Mononuclear cell (primary cell): Measurements from ENCODE around the gene AGTPBP1. TPM values are rescaled to one million over a fixed set of nuclear protein-coding genes. Genes with fewer than 3 reads are reported as not detected.

ENCODE experiments used
- H3K27me3 ChIP-seq: 2 replicates; pipeline ENCODE4 v1.6.0; 2011; ENCODE audit warnings: low read length, control low read depth; ENCODE audit not compliant: insufficient read depth
- H3K4me1 ChIP-seq: 2 replicates; pipeline ENCODE4 v1.5.1; 2011; ENCODE audit warnings: mild to moderate bottlenecking, low read length, control low read depth; ENCODE audit not compliant: insufficient read depth
- H3K4me3 ChIP-seq: 2 replicates; pipeline ENCODE4 v1.5.1; 2011; ENCODE audit warnings: mild to moderate bottlenecking, low read length, moderate library complexity
- H3K9me3 ChIP-seq: 2 replicates; pipeline ENCODE4 v1.5.1; 2011; ENCODE audit warnings: low read depth, mild to moderate bottlenecking, control low read depth, low read length
- total RNA-seq: library from RNA; depleted of rRNA; stranded (reverse); fragments of >200 nt; gene quantifications from one replicate; pipeline ENCODE4 v1.2.3, GENCODE V29; 2012

The AGTPBP1 gene
- total RNA-seq, 1 donor = 147 TPM

- no peaks in the 10 kb centered on the region for H3K9me3 ChIP-seq
- no peak overlapping the region for H3K4me3 ChIP-seq
- H3K27me3 ChIP-seq = no peaks in the 10 kb centered on the region
- H3K4me1 ChIP-seq = peaks cover 20% of the 10 kb centered on the region
Measured at GRCh38 chr9:85700330-85700729, 41.4 kb downstream of the AGTPBP1 start.

DNA sequence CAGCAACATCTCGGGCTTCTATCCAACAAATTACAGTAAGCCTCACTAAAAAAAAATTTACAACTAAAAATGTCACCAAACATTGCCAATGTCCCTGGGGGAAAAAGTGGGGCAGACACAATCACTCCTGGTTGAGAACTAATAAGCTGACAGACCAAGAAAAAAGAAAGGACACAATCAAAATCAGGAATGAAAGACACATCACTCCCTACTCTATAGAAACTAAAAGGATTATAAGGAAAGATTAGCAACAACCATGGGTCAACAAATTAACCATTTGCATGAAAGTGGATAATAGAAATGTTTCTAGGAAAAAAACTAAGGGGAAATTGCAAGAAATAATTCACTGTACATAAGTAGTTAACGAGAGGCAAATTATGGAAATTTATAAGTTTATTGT is 53.4 kb downstream of the AGTPBP1 start:
- no peaks in the 10 kb centered on the region for H3K27me3 ChIP-seq
- H3K9me3 ChIP-seq = no peaks in the 10 kb centered on the region
- H3K4me1 ChIP-seq = no peaks in the 10 kb centered on the region
- no peak overlapping the region for H3K4me3 ChIP-seq

DNA sequence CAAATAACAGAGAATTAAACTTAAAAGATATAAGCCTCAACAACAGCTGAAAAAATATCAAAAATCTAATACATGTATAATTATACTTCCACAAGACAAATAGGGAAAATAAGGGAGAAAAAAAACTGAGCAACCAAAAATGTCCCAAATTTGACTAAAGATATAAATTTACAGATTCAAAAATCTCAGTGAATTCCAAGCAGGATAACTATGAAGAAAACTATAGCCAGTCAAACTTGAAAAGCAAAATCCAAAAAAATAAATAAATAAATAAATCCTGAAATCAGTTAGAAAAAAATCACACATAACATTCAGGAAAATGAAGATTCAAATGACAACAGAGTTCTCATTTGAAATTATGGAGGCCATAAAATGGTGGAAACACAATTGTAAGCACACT is 56.7 kb downstream of the AGTPBP1 start:
- Histone ChIP-seq H3K4me3 (no peak overlapping the region), H3K27me3 (no peaks in the 10 kb centered on the region), H3K9me3 (no peaks in the 10 kb centered on the region), H3K4me1 (no peaks in the 10 kb centered on the region)

GRCh38 chr9:85676790-85677189 is 65.0 kb downstream of the AGTPBP1 start:
- no peak overlapping the region for H3K4me3 ChIP-seq
- H3K4me1 ChIP-seq = no peaks in the 10 kb centered on the region
- H3K9me3 ChIP-seq = no peaks in the 10 kb centered on the region
- H3K27me3 ChIP-seq = no peaks in the 10 kb centered on the region

DNA sequence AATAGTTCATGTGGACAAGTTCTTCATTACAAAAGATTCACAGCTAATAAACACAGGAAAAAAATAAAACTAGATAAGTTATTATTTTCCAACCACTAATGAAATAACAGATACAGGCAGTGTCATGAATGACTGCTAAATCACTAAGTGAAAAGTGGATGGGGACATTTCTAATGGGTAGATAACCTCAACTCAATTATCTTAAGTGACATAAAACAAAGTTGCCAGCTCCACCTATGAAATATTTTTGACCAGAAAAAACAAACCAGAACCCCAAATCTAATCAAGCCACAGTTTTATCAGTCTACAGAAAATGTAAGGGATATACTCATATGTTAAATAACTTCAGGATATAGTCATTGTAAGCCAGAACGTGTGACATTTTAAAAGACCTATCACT is 74.4 kb downstream of the AGTPBP1 start:
- Histone ChIP-seq H3K4me1 (no peaks in the 10 kb centered on the region), H3K9me3 (no peaks in the 10 kb centered on the region), H3K4me3 (no peak overlapping the region), H3K27me3 (no peaks in the 10 kb centered on the region)

- Histone ChIP-seq H3K4me3 (no peak overlapping the region), H3K4me1 (no peaks in the 10 kb centered on the region), H3K9me3 (no peaks in the 10 kb centered on the region), H3K27me3 (no peaks in the 10 kb centered on the region)
Measured at GRCh38 chr9:85666086-85666485, 75.7 kb downstream of the AGTPBP1 start.

DNA sequence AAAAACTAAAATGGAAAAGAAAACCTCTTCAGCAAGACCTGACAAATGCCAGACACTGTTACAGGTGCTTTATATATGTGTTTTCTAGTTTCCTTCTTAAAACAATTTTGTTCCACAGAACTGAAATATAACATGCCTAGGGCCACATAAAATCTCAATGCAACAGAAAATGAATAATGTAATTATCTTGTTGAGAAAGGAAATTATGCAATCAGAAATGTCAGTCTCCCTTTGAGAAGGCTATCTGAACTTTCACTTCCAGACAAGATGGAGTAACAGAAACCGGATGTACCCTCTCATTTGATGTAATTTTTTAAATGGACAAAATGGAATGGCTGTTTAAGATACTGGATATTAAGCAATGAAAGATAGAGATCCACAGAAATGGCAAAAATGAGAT is 79.2 kb downstream of the AGTPBP1 start:
- H3K9me3 ChIP-seq = no peaks in the 10 kb centered on the region
- H3K27me3 ChIP-seq = no peaks in the 10 kb centered on the region
- no peaks in the 10 kb centered on the region for H3K4me1 ChIP-seq
- no peak overlapping the region for H3K4me3 ChIP-seq

DNA sequence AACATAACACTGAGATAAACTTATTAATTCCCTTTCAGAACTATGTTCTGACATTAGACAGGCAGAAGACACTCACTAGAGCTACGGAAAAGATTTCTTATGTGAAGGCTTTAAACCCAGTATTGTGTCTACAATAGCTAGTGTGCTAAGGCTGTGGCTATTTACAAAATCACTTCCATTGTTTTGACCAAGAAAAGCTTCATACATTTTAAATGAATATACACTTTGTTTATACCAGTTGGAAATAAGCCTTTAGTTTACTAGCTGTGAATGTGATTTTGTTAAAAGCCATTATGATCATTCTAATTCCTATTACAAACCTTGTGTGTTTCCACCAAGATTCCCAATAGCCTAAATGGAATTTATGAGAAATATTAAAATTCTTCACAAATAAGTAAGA is 83.0 kb downstream of the AGTPBP1 start:
- no peaks in the 10 kb centered on the region for H3K4me1 ChIP-seq
- no peaks in the 10 kb centered on the region for H3K9me3 ChIP-seq
- H3K27me3 ChIP-seq = no peaks in the 10 kb centered on the region
- H3K4me3 ChIP-seq = no peak overlapping the region

DNA sequence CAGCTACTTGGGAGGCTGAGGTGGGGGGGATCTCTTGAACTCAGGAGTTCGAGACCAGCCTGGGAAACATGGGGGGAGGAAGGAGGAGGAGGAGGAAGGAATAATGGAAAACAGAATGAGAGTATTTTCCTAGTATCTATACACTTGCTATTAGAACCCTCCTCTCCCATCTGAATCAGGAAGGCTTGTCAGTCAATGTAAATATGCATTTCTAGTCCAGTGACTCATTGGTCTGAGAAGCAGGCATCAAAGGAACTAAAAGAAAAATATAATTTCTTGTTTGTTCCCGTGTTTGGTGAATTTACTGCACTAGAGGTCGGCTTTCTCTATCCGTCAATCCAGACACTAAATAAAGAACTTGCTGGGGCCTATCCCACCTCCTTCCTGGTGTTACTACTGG is 88.6 kb downstream of the AGTPBP1 start:
- Histone ChIP-seq H3K4me1 (no peaks in the 10 kb centered on the region), H3K4me3 (no peak overlapping the region), H3K27me3 (no peaks in the 10 kb centered on the region), H3K9me3 (no peaks in the 10 kb centered on the region)

DNA sequence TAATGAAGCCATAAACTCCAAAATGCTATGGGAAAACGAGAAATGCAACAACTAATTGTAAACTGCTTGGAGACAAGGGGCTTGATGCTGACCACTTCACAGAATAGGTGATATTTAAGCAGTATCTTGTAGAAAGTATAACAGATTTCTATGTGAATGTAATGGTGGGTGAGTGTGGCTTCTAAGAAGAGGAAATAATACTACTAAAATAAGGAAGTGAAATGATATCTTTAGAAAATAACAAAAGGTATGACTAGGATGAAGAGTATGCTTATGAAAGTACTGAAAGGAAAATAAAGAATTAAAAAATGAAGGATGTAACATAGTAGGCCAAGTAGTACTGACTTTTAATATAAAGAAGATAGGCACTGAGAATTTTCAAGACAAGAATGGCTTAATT is 94.2 kb downstream of the AGTPBP1 start:
- H3K4me1 ChIP-seq = no peaks in the 10 kb centered on the region
- no peak overlapping the region for H3K4me3 ChIP-seq
- no peaks in the 10 kb centered on the region for H3K27me3 ChIP-seq
- no peaks in the 10 kb centered on the region for H3K9me3 ChIP-seq

GRCh38 chr9:85645909-85646627 is 95.7 kb downstream of the AGTPBP1 start:
- Histone ChIP-seq H3K27me3 (no peaks in the 10 kb centered on the region), H3K4me3 (no peak overlapping the region), H3K9me3 (no peaks in the 10 kb centered on the region), H3K4me1 (no peaks in the 10 kb centered on the region)

DNA sequence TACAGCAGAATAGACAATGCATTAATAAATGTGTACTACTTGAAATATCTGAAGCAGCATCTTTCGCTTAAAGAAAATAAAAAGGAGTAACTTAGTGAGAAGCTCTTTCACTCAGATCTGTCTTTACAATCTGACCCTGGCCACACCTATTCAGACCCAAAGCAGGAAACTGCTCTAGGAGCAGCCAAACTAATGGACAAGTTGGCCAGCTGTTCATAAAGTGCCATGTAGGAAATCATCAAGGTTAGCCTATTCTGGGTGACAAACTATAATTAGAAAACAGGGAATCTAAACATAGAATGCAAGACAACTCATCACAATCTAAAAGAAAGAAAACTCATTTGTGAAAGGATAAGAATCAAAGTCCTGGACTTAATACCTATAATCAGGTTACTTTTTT is 101.3 kb downstream of the AGTPBP1 start:
- Histone ChIP-seq H3K4me1 (no peaks in the 10 kb centered on the region), H3K4me3 (no peak overlapping the region), H3K27me3 (no peaks in the 10 kb centered on the region), H3K9me3 (no peaks in the 10 kb centered on the region)

GRCh38 chr9:85639675-85640186 is 102.0 kb downstream of the AGTPBP1 start:
- H3K4me3 ChIP-seq = no peak overlapping the region
- H3K4me1 ChIP-seq = no peaks in the 10 kb centered on the region
- no peaks in the 10 kb centered on the region for H3K9me3 ChIP-seq
- no peaks in the 10 kb centered on the region for H3K27me3 ChIP-seq

DNA sequence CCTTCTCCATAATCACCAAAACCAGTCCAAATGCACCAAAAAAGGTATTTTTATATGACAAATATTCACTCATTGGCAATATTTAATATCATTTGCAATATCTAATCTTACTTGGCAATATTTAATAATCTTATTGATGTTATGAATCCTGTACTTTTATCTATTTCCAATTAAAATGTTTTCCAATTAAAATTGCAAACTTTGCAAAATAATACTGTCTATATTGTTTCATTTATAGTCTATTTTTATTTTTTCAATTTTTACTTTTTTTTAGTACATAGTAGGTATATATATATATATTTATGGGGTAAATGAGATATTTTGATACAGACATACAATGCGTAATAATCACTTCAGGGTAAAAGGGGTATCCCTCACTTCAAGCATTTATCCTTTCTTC is 109.9 kb downstream of the AGTPBP1 start:
- Histone ChIP-seq H3K9me3 (no peaks in the 10 kb centered on the region), H3K27me3 (no peaks in the 10 kb centered on the region), H3K4me3 (no peak overlapping the region), H3K4me1 (no peaks in the 10 kb centered on the region)

DNA sequence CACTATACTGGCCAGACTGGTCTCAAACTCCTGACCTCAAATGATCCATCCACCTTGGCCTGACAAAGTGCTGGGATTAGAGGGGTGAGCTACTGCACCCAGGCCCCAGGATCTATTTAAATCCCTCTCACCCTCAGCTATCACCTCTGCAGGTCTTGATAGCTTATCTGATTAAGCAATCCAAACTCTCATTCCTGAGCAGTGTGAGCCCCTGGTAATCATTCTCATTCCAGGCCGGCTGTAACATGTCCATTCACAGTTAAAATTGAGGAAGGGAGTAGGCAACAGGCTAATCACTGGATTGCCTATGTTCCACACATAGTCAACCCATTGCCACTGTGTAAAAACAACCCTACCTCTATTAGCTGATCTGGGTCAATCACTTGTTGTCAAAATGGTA is 111.1 kb downstream of the AGTPBP1 start:
- H3K4me3 ChIP-seq = no peak overlapping the region
- H3K4me1 ChIP-seq = no peaks in the 10 kb centered on the region
- no peaks in the 10 kb centered on the region for H3K9me3 ChIP-seq

DNA sequence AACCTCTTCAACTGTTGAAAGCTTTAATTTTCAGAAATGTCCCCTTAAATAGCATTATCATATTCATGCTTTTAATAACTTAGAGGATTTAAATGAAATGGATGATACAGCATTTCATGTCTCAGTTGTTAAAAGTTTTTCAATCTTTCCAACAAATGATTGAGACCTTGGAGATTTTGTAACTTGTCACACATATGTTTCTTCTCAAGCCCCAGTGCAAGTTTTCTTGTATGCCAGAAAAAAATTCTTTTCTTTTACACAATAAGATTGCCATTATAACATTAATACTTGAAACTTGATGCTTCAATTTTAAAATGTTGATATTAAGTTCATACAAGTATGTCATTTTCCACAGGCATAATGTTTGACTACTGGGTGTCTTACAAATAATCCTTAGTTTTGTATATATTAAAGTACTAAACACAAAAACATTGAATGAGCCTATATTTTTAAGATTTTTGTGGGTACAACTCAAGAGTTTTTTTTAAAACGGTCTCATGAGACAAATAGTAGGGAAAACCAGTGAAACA is 124.5 kb downstream of the AGTPBP1 start:
- no peak overlapping the region for H3K4me3 ChIP-seq
- H3K9me3 ChIP-seq = no peaks in the 10 kb centered on the region

More for the DNA sequence above, 111.1 kb downstream of the AGTPBP1 start:
- no peaks in the 10 kb centered on the region for H3K27me3 ChIP-seq

More for the DNA sequence above, 124.5 kb downstream of the AGTPBP1 start:
- H3K4me1 ChIP-seq = no peaks in the 10 kb centered on the region
- H3K27me3 ChIP-seq = no peaks in the 10 kb centered on the region
